Small intestine (tissue), 7 donors: ENCODE data around the gene PRKCD. TPM values are rescaled to one million over a fixed set of nuclear protein-coding genes. Genes with fewer than 3 reads are reported as not detected.
"Not testable (repeated sequence)": the region's sequence is repeated elsewhere in the genome, so short reads cannot be mapped to it uniquely, and the experiment has no call there.

Experiments used
- DNase-seq, 2 donors: peaks; one replicate each; pipeline versions ENCODE4 v3.0.0 to v3.0.0-alpha.2; 2013
- FAIRE-seq: peaks from 2 replicates; lab custom pipeline; 2012; peaks lifted over from hg19 to GRCh38; lab: Jason Lieb, UNC
- H3K27ac ChIP-seq, 3 donors: one replicate each; pipeline ENCODE4 v1.5.1; 2013; ENCODE audit warnings: low read length in 2 of 3, mild to moderate bottlenecking in 2 of 3, control low read depth in 1 of 3, inconsistent platforms in 1 of 3, low read depth in 1 of 3, moderate library complexity in 1 of 3
- H3K27me3 ChIP-seq, 3 donors: one replicate each; pipeline ENCODE4 v1.6.1; 2013; ENCODE audit warnings: low read length in 3 of 3, inconsistent platforms in 1 of 3; ENCODE audit not compliant: control insufficient read depth in 3 of 3, insufficient read depth in 3 of 3
- H3K36me3 ChIP-seq, 3 donors: one replicate each; pipeline ENCODE4 v1.6.1; 2013; ENCODE audit warnings: low read length in 3 of 3, inconsistent platforms in 1 of 3, low read depth in 1 of 3, mild to moderate bottlenecking in 1 of 3, moderate library complexity in 1 of 3; ENCODE audit not compliant: control insufficient read depth in 3 of 3, insufficient read depth in 2 of 3
- H3K4me1 ChIP-seq, 3 donors: one replicate each; pipeline ENCODE4 v1.6.1; 2013; ENCODE audit warnings: low read length in 2 of 3, inconsistent platforms in 1 of 3, low read depth in 1 of 3, mild to moderate bottlenecking in 1 of 3, moderate library complexity in 1 of 3; ENCODE audit not compliant: control insufficient read depth in 3 of 3, insufficient read depth in 2 of 3
- H3K4me3 ChIP-seq, 3 donors: one replicate each; pipeline ENCODE4 v1.5.1; 2013; ENCODE audit warnings: low read length in 3 of 3, control low read depth in 1 of 3, inconsistent platforms in 1 of 3, low read depth in 1 of 3, mild to moderate bottlenecking in 1 of 3, moderate library complexity in 1 of 3
- H3K9me3 ChIP-seq, 2 donors: one replicate each; pipeline ENCODE4 v1.6.1; 2013; ENCODE audit warnings: low read depth in 1 of 2, low read length in 1 of 2; ENCODE audit not compliant: control insufficient read depth in 2 of 2, insufficient read depth in 1 of 2
- WGBS, 3 donors: extraction: QIAGEN DNeasy Blood & Tissue Kit; methylation state at CpG; one replicate each; pipeline ENCODE4 v1.1.7; 2013; 5-methylcytosine and 5-hydroxymethylcytosine counted together
- polyA plus RNA-seq, 4 donors: library from polyadenylated mRNA; stranded (reverse) in 3 of 4; unstranded in 1 of 4; fragments of 200-250 nt in 3 of 4; fragments of 120-200 nt in 1 of 4; gene quantifications; one replicate each; pipeline versions ENCODE4 v1.2.1 to v1.2.3, GENCODE V29; 2013
- donor health status: healthy with polysubstance abuse.
- donor health status: control.
- donor health status: control.
- donor health status: Bipolar disorder and iron deficiency.
- donor health status: healthy.

The PRKCD gene
- polyA plus RNA-seq, 4 donors = 28.9 to 150 (median 67.2) TPM

DNA sequence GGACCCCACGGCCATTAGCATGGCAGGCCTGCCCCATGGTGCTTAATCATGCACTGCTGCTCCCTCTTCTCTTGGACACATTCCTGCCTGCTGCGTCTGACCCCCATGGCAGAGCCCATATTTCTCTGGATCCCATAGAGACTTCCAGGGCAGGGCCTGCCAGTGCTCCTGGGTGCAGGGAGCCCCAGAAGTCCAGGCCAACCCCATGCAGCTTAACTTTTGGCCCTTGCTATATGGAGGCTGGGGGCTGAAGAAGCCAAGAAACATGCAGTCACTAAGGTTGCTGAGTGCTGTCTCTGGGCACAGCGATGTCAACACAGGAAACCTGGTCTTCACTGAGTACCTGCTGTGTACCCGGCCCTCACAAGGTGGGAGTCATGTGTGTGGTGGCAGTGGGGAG is 11.3 kb upstream of the PRKCD start:
- Histone ChIP-seq H3K27me3 (no peaks in the 10 kb centered on the region), H3K4me3 (no peak overlapping the region), H3K27ac (peak overlapping the region in 2 of 3 donors; percentile 14 to 34), H3K9me3 (no peaks in the 10 kb centered on the region), H3K36me3 (no peaks in the 10 kb centered on the region), H3K4me1 (peaks cover 4 to 53% (median 20%) of the 10 kb centered on the region in 3 donors)
- DNase-seq = no peak
- WGBS, 3 donors = 79 to 87% (median 83%) methylated on average over 4 of the region's 4 CpGs
- FAIRE-seq = no peak

GRCh38 chr3:53150247-53151085 is 10.5 kb upstream of the PRKCD start:
- Histone ChIP-seq H3K27me3 (peaks cover 0 to 3% (median 0%) of the 10 kb centered on the region in 3 donors), H3K4me1 (peaks cover 4 to 53% (median 21%) of the 10 kb centered on the region in 3 donors), H3K4me3 (no peak overlapping the region), H3K36me3 (no peaks in the 10 kb centered on the region), H3K9me3 (no peaks in the 10 kb centered on the region), H3K27ac (peak overlapping the region in 2 of 3 donors; percentile 73 to 90)
- 55 to 74% (median 58%) methylated on average over 7 of the region's 7 CpGs for WGBS, 3 donors
- no peak for FAIRE-seq
- DNase-seq = peak; percentile 54 to 98

DNA sequence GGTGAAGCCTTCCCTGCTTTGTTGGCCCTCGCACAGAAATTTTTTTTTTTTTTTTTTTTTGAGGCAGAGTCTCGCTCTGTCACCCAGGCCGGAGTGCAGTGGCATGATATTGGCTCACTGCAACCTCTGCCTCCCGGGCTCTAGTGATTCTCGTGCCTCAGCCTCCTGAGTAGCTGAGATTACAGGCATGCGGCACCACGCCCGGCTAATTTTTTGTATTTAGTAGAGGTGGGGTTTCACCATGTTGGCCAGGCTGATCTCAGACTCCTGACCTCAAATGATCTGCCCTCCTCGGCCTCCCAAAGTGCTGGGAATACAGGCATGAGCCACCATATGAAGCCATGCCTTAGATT is 9.9 kb upstream of the PRKCD start:
- not testable (repeated sequence) for DNase-seq, H3K9me3 ChIP-seq, H3K27me3 ChIP-seq, FAIRE-seq, H3K36me3 ChIP-seq, H3K4me3 ChIP-seq
- WGBS, 3 donors = 38 to 71% (median 38%) methylated on average over 9 of the region's 9 CpGs
- peak overlapping the region in 2 of 3 donors; percentile 73 to 90 for H3K27ac ChIP-seq
- peaks cover 4 to 54% (median 23%) of the 10 kb centered on the region in 3 donors for H3K4me1 ChIP-seq

DNA sequence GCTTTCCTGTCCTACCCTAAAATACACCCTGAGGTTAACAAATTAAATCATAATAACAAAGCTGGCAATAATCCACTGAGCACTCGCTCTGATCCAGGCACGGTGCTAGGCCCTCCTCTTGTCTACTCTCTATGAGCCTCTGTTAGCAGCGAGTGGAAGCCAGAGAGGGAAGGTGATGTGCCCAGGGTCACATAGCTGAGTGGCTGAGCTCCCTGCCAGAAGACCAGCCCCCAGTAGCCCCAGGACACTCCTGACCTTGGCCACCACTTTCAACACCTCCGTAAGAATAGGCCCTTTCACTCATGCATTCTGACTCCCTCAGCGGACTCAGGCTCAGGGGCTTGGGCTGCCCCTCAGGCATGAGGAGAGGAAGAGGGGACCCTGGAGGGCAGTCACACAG is 9.5 kb upstream of the PRKCD start:
- 63 to 86% (median 80%) methylated on average over 5 of the region's 5 CpGs for WGBS, 3 donors
- DNase-seq = no peak
- H3K27ac ChIP-seq = no peak overlapping the region
- no peaks in the 10 kb centered on the region for H3K9me3 ChIP-seq
- peaks cover 4 to 50% (median 26%) of the 10 kb centered on the region in 3 donors for H3K4me1 ChIP-seq
- no peak overlapping the region for H3K4me3 ChIP-seq
- no peaks in the 10 kb centered on the region for H3K36me3 ChIP-seq
- FAIRE-seq = no peak
- H3K27me3 ChIP-seq = peaks cover 0 to 5% (median 0%) of the 10 kb centered on the region in 3 donors

DNA sequence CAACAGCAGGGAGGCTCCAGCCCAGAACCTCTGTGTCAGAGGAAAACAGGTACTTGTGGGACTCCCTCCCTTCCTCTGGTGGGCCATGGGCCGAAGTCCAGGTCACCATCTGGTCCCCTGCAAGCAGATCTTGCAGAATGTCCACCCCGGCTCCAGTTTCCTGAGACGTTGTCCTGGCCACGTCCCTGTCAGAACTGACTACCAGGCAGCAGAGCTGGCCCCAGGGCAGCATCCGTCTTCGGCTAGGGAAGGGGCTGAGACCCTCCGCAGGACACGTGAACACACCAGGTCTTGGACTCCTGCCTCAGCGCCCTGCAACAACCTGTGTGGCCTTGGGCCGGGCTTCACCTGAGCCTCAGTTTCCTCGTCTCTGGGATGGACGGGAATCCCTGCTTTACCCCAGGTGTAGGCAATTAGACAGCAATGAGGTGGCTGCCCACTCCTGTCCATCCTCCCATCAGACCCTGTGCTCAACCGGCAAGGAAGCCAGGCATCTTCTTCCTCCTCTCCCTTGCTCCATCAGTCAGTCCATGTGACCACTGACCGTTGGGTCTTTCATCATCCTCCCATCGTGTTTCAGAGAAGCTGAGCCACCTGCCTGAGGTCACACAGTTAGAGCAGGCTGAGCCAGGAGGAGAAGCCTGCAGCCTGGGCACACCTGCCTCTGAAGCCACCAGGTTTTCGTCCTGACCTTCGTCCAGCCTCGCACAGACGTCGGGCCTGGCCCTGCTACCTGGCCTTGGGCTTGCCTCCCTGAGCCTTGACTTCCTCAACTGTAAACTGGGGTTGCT is 8.9 kb upstream of the PRKCD start:
- no peak for FAIRE-seq

DNA sequence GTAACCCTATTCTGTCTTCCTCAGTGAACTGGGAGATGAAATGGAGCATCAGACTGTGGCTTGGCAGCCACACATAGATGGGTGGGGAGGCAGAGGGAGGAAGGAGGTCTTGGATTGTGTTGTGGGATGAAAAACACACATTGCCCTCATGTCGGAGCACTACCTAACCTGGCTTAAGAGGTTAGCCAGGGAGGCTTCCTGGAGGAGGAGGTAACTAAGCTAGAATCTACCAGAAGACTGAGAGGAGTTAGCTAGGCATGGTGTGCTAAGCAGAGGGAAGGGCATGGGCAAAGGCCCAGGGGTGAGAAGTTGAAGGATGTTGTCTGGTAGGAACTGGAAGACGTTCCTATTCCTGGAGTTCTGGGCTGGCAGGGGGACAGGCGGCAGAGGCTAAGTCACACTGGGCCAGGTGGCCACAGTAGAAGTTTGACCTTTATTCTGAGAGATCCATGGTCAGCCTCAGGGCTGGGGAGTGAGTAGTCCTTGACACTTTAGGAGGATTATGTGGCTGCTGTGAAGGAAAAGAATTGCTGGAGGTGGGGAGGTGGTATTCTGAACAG is 7.7 kb upstream of the PRKCD start:
- DNase-seq = no peak
- Histone ChIP-seq H3K27ac (no peak overlapping the region), H3K36me3 (no peaks in the 10 kb centered on the region), H3K4me3 (no peak overlapping the region), H3K27me3 (peaks cover 0 to 5% (median 0%) of the 10 kb centered on the region in 3 donors), H3K9me3 (no peaks in the 10 kb centered on the region), H3K4me1 (peaks cover 4 to 44% (median 34%) of the 10 kb centered on the region in 3 donors)
- no peak for FAIRE-seq
- WGBS, 3 donors = 69 to 76% (median 75%) methylated on average over 3 of the region's 3 CpGs

More for the DNA sequence above, 8.9 kb upstream of the PRKCD start:
- WGBS, 3 donors = 53 to 72% (median 53%) methylated on average over 20 of the region's 20 CpGs
- peak in 1 of 2 donors; percentile 81 for DNase-seq
- H3K27ac ChIP-seq = no peak overlapping the region
- peaks cover 4 to 45% (median 31%) of the 10 kb centered on the region in 3 donors for H3K4me1 ChIP-seq
- no peaks in the 10 kb centered on the region for H3K36me3 ChIP-seq
- no peak overlapping the region for H3K4me3 ChIP-seq
- no peaks in the 10 kb centered on the region for H3K9me3 ChIP-seq
- peaks cover 0 to 5% (median 0%) of the 10 kb centered on the region in 3 donors for H3K27me3 ChIP-seq

GRCh38 chr3:53153980-53154379 is 7.0 kb upstream of the PRKCD start:
- Histone ChIP-seq H3K4me3 (no peak overlapping the region), H3K27ac (no peak overlapping the region), H3K4me1 (peaks cover 4 to 51% (median 33%) of the 10 kb centered on the region in 3 donors), H3K36me3 (no peaks in the 10 kb centered on the region), H3K9me3 (no peaks in the 10 kb centered on the region), H3K27me3 (peaks cover 0 to 5% (median 0%) of the 10 kb centered on the region in 3 donors)
- WGBS, 3 donors = 34 to 47% (median 40%) methylated on average over 6 of the region's 6 CpGs
- DNase-seq (no peak), FAIRE-seq (no peak)

DNA sequence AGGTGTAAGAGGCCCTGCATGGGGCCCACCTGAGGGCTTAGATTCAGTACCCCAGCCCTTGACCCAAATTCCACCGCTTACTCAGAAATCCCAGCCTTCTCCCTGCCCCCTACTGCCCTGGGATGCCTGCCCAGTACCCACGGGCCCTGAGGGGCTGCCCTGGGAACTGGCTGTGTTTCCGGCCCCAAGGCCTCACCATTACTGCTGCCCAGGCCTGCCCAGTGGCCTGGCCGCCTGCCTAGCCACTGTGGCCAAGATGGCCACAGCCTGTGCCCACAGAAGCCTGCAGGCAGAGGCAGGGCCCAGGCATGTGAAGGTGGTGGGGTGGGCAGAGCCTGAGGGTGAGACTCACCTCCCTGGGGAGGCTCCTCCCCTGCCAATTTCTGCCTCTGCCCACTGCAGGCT is 6.1 kb upstream of the PRKCD start:
- 69 to 82% (median 74%) methylated on average over 4 of the region's 4 CpGs for WGBS, 3 donors
- DNase-seq (no peak), FAIRE-seq (no peak)
- Histone ChIP-seq H3K27me3 (peaks cover 0 to 5% (median 0%) of the 10 kb centered on the region in 3 donors), H3K4me1 (peaks cover 2 to 59% (median 27%) of the 10 kb centered on the region in 3 donors), H3K36me3 (no peaks in the 10 kb centered on the region), H3K27ac (no peak overlapping the region), H3K4me3 (no peak overlapping the region), H3K9me3 (no peaks in the 10 kb centered on the region)
